ENCODE results near the gene DMPK. TPM values are rescaled to one million over a fixed set of nuclear protein-coding genes. Genes with fewer than 3 reads are reported as not detected.
A peak's percentile ranks its signal among the peaks of the same experiment; 100 is the strongest.

DMPK gene
- total and polyA plus RNA-seq, 2 experiments from 2014 or later: 25.2 to 46.0 TPM

DNA sequence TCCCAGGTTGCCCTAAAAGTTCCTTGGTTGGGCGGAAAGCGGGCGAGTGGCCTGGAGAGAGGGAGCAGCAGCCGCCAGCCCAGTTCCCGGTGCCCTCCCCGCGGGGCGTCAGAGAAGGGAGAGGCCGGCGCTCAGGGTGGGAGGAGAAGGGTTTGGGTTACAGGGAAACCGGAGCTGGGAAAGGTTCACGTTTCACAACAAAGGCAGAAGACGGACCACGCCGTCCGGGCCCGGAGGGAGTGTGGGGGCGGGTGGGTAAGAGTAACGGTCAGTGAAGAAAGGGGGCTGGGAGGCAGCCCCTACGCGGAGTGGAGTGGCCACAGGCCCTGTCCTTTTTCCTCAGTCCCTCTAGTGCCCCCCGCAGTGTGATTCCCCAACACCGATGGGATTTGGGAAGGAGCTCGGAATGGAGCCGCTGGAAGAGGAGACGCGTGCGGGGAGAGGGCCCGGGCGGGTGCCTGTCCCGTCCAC, 14.8 kb downstream of the DMPK start:
- no peaks in the 10 kb centered on the region for H3K9me3 ChIP-seq (ENCODE audit: low read depth)
- peaks cover 34% of the 10 kb centered on the region for H3K79me2 ChIP-seq
- H2AFZ ChIP-seq: peak overlapping the region; percentile 23
- peak overlapping the region; percentile 65 for H3K4me3 ChIP-seq
- peak overlapping the region; percentile 97 for H3K27ac ChIP-seq
- H3K4me1 ChIP-seq (ENCODE audit: insufficient read depth): peaks cover 37% of the 10 kb centered on the region
- TF ChIP-seq, protein P1, sequence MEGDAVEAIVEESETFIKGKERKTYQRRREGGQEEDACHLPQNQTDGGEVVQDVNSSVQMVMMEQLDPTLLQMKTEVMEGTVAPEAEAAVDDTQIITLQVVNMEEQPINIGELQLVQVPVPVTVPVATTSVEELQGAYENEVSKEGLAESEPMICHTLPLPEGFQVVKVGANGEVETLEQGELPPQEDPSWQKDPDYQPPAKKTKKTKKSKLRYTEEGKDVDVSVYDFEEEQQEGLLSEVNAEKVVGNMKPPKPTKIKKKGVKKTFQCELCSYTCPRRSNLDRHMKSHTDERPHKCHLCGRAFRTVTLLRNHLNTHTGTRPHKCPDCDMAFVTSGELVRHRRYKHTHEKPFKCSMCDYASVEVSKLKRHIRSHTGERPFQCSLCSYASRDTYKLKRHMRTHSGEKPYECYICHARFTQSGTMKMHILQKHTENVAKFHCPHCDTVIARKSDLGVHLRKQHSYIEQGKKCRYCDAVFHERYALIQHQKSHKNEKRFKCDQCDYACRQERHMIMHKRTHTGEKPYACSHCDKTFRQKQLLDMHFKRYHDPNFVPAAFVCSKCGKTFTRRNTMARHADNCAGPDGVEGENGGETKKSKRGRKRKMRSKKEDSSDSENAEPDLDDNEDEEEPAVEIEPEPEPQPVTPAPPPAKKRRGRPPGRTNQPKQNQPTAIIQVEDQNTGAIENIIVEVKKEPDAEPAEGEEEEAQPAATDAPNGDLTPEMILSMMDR (IDR thresholded peaks at IDR 0.05; ENCODE audit: poor library complexity): no peak
- TF ChIP-seq EZH2phosphoT487 (IDR thresholded peaks at IDR 0.05; ENCODE audit: low read depth, severe bottlenecking, unreplicated experiment) (no peak), EZH2 (IDR thresholded peaks at IDR 0.05; ENCODE audit: borderline replicate concordance) (no peak)
- peak; percentile 84 for DNase-seq (ENCODE audit: low spot score)
- no peaks in the 10 kb centered on the region for H3K36me3 ChIP-seq (replicated peaks; ENCODE audit: insufficient read depth, low read depth)
- H3K4me2 ChIP-seq: peak overlapping the region; percentile 96
- H3K9me2 ChIP-seq (replicated peaks; ENCODE audit: insufficient read depth): no peaks in the 10 kb centered on the region
- 1% methylated on average over 29 of the region's 31 CpGs for WGBS (ENCODE audit: low lambda C conversion rate, missing lambda C conversion rate)
- no peaks in the 10 kb centered on the region for H4K20me1 ChIP-seq (ENCODE audit: insufficient read depth, poor library complexity, severe bottlenecking)
- no peaks in the 10 kb centered on the region for H3K27me3 ChIP-seq

DNA sequence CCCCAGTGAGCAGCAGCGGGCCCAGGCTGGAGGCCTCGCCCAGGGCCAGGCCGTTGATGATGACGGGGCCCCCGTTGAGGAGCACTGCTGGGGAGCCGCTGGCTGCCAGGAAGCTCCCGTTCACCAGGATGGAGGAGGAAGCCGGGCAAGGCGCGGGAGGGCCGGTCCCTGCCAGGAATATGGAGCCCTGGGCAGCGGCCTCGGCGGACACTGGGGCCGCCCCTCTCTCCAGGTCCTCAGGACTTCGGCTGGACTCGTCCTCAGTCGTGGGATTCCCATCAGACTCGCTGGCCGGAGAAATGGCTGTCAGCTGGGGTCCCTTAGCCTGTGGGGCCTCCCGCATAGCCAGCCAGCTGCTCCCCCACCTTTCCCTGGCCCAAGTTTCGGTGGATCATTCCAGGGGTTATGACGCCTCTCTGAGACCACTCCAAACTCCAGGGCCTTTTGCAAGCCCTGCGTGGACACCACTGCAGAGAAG, 15.4 kb downstream of the DMPK start:
- peak overlapping the region; percentile 23 for H2AFZ ChIP-seq
- H3K4me2 ChIP-seq: peak overlapping the region; percentile 96
- H3K27ac ChIP-seq: peak overlapping the region; percentile 97
- TF ChIP-seq, protein P1 (IDR thresholded peaks at IDR 0.05; ENCODE audit: poor library complexity): no peak
- no peak for TF ChIP-seq EZH2phosphoT487 (IDR thresholded peaks at IDR 0.05; ENCODE audit: low read depth, severe bottlenecking, unreplicated experiment)
- TF ChIP-seq EZH2 (IDR thresholded peaks at IDR 0.05; ENCODE audit: borderline replicate concordance): no peak
- DNase-seq (ENCODE audit: low spot score): no peak
- peak overlapping the region; percentile 65 for H3K4me3 ChIP-seq
- H3K36me3 ChIP-seq (replicated peaks; ENCODE audit: insufficient read depth, low read depth): no peaks in the 10 kb centered on the region
- peaks cover 34% of the 10 kb centered on the region for H3K79me2 ChIP-seq
- H4K20me1 ChIP-seq (ENCODE audit: insufficient read depth, poor library complexity, severe bottlenecking): no peaks in the 10 kb centered on the region
- H3K9me2 ChIP-seq (replicated peaks; ENCODE audit: insufficient read depth): no peaks in the 10 kb centered on the region
- H3K27me3 ChIP-seq: no peaks in the 10 kb centered on the region
- H3K9me3 ChIP-seq (ENCODE audit: low read depth): no peaks in the 10 kb centered on the region
- 39% methylated on average over 22 of the region's 24 CpGs for WGBS (ENCODE audit: low lambda C conversion rate, missing lambda C conversion rate)
- peaks cover 37% of the 10 kb centered on the region for H3K4me1 ChIP-seq (ENCODE audit: insufficient read depth)

DNA sequence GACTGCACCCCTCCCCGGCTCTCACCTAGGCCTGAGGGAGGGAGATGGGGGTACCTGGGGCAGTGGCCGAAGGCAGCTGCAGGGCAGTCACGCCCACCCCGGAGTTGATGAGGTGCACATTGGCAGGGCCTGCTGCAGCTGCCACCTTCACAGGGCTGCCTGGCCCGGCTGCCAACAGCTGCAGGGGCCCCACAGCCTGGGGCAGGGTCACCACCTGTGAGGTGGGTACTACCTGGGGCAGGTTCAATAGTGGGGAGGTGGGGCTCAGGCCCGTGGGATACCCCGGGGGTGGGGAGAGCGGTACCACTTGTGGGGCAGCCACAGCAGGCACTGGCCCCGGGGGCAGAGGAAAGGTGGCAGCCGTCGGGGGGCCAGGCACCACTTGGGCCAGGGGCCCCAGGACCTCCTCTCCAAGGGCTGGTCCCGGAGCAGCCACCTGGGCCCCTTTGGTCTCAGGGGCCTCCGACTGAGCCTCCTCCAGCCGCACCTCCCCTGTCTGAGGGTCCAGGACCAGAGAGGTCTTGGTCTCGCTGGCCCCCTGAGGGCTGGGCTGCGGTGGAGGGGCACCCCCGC, 15.9 kb downstream of the DMPK start:
- H3K79me2 ChIP-seq: peaks cover 34% of the 10 kb centered on the region
- H3K9me3 ChIP-seq (ENCODE audit: low read depth): no peaks in the 10 kb centered on the region
- peak overlapping the region; percentile 96 for H3K4me2 ChIP-seq
- no peaks in the 10 kb centered on the region for H3K9me2 ChIP-seq (replicated peaks; ENCODE audit: insufficient read depth)
- TF ChIP-seq, protein P1 (IDR thresholded peaks at IDR 0.05; ENCODE audit: poor library complexity): no peak
- TF ChIP-seq EZH2 (IDR thresholded peaks at IDR 0.05; ENCODE audit: borderline replicate concordance): no peak
- no peak for TF ChIP-seq EZH2phosphoT487 (IDR thresholded peaks at IDR 0.05; ENCODE audit: low read depth, severe bottlenecking, unreplicated experiment)
- no peaks in the 10 kb centered on the region for H3K36me3 ChIP-seq (replicated peaks; ENCODE audit: insufficient read depth, low read depth)
- WGBS (ENCODE audit: low lambda C conversion rate, missing lambda C conversion rate): 85% methylated on average over 11 of the region's 17 CpGs
- no peaks in the 10 kb centered on the region for H3K27me3 ChIP-seq
- peak overlapping the region; percentile 97 for H3K27ac ChIP-seq
- H4K20me1 ChIP-seq (ENCODE audit: insufficient read depth, poor library complexity, severe bottlenecking): no peaks in the 10 kb centered on the region
- peaks cover 37% of the 10 kb centered on the region for H3K4me1 ChIP-seq (ENCODE audit: insufficient read depth)
- no peak overlapping the region for H3K4me3 ChIP-seq
- H2AFZ ChIP-seq: no peak overlapping the region
- no peak for DNase-seq (ENCODE audit: low spot score)
